ENCODE measurements around the gene MYL12B.
A peak's percentile ranks its signal among the peaks of the same experiment; 100 is the strongest.

MYL12B gene

DNA sequence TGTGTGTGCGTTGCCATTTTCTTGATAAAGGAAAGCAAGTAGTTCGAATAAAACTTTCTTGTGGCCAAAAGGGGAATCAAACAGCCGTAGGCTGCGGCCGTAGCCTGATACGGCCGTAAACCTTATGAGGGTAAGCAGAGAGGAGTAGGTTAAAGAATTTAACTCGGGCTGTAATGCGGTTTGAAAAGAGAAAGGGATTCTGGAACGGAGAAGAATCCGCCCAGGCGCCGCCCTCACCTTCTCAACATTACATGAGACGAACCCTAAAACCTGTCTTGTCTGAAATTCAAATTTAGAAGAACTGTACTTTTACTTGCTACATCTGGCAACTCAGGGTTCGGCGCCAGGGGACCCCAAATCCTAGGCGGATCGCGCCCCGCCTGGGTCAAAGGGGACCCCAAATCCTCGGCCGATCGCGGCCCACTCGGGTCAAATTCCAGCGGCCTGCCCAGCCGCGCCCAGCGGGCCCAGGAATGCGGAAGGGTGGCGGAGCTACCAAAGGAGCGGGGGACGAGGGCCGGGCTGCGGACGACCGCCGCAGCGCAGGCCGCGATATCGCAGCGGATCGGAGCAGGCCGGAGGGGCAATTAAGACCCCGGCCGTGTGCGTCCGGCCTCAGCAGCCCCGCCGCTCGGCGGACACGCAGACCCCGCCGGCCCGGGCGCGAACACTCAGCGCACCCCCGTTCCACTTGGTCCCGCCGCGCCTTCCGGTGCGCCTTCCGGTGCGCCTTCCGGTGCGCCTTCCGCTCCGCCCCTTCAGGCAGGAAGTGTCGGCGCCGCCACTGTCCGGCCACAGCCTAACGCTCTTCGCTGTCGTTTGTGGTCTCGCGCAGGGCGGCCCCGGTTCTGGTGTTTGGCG is at the start of gene MYL12B:
MYL12B (plus strand) TSS at position 761 of the 861 bp plus-strand sequence. CDS start 10,766 bp downstream, outside the sequence.
- peaks cover 11 to 12% of the 10 kb centered on the region in 2 experiments; a peak in 2 of 3 replicates for H3K36me3 ChIP-seq (ENCODE audit: control insufficient read depth in 2 of 2, insufficient read depth in 1 of 2, low read length in 2 of 2)
- no peaks in the 10 kb centered on the region for H3K9me3 ChIP-seq (ENCODE audit: control insufficient read depth, insufficient read depth, low read depth, low read length)
- H3K4me1 ChIP-seq (ENCODE audit: control insufficient read depth, insufficient read depth, low read length) = peaks cover 19% of the 10 kb centered on the region
- CTCF ChIA-PET = interaction anchor here (0.7 kb wide), 1 partner anchor 20 kb away, joined by 3 read pairs; no protein-coding TSS in a partner anchor
- POLR2A ChIA-PET = interaction anchor here (0.6 to 1.7 kb wide), 6 partner anchors 10 to 341 kb away, joined by 3 to 11 read pairs (median 6); partner anchors contain the start of gene MYL12A
- peak within 1 kb of the TSS; percentile 80 for H3K4me3 ChIP-seq (ENCODE audit: low read depth, low read length)
- peak within 1 kb of the TSS; percentile 97 for H3K27ac ChIP-seq (ENCODE audit: extremely low read depth, low read depth, low read length)
- TF ChIP-seq ZNF600 (tag by site-specific recombination; IDR thresholded peaks at IDR 0.05) (no peak), ZNF473 (tag by site-specific recombination; IDR thresholded peaks at IDR 0.05) (no peak), SP7 (tag by site-specific recombination; IDR thresholded peaks at IDR 0.05) (peak; percentile 86), SP2 (tag by site-specific recombination; IDR thresholded peaks at IDR 0.05) (peak; percentile 56), ZNF560 (tag by site-specific recombination; IDR thresholded peaks at IDR 0.05; ENCODE audit: borderline replicate concordance) (no peak), ZNF776 (tag by site-specific recombination; IDR thresholded peaks at IDR 0.05; ENCODE audit: borderline replicate concordance) (no peak), AEBP2 (tag by site-specific recombination; IDR thresholded peaks at IDR 0.05; ENCODE audit: borderline replicate concordance) (no peak), ZNF843 (tag by site-specific recombination; IDR thresholded peaks at IDR 0.05) (peak; percentile 42; the same call in 1 of the 2 replicates), ZNF350 (tag by site-specific recombination; IDR thresholded peaks at IDR 0.05) (0 out of 2 replicates have a peak, but pooled peaks have one; percentile 12), ZNF121 (tag by site-specific recombination; IDR thresholded peaks at IDR 0.05) (0 out of 2 replicates have a peak, but pooled peaks have one; percentile 32), PRDM10 (tag by site-specific recombination; IDR thresholded peaks at IDR 0.05) (peak; percentile 100), ZNF138 (tag by site-specific recombination; IDR thresholded peaks at IDR 0.05; ENCODE audit: borderline replicate concordance) (no peak), ZSCAN18 (tag by site-specific recombination; IDR thresholded peaks at IDR 0.05) (0 out of 2 replicates have a peak, but pooled peaks have one; percentile 19), ZNF664 (tag by site-specific recombination; IDR thresholded peaks at IDR 0.05) (0 out of 2 replicates have a peak, but pooled peaks have one; percentile 43), ZNF501 (tag by site-specific recombination; IDR thresholded peaks at IDR 0.05) (peak; percentile 74), ZFP37 (tag by site-specific recombination; IDR thresholded peaks at IDR 0.05) (peak; percentile 75; the same call in 1 of the 2 replicates), ZNF221 (tag by site-specific recombination; IDR thresholded peaks at IDR 0.05; ENCODE audit: borderline replicate concordance) (no peak), ZSCAN23 (tag by site-specific recombination; IDR thresholded peaks at IDR 0.05) (no peak), KLF8 (tag by site-specific recombination; IDR thresholded peaks at IDR 0.05) (peak; percentile 99), ZFHX2 (tag by site-specific recombination; conservative IDR thresholded peaks at IDR 0.05) (peak; percentile 74), EGR2 (tag by site-specific recombination; IDR thresholded peaks at IDR 0.05; ENCODE audit: low read depth) (0 out of 2 replicates have a peak, but pooled peaks have one; percentile 20), ZNF324 (tag by site-specific recombination; IDR thresholded peaks at IDR 0.05) (peak; percentile 44; the same call in 1 of the 2 replicates), ZNF24 (tag by site-specific recombination; IDR thresholded peaks at IDR 0.05) (no peak), PRDM1 (tag by site-specific recombination; IDR thresholded peaks at IDR 0.05) (peak; percentile 68), ZNF16 (tag by site-specific recombination; IDR thresholded peaks at IDR 0.05; ENCODE audit: low read depth) (no peak), ZNF571 (tag by site-specific recombination; IDR thresholded peaks at IDR 0.05) (no peak), ZNF701 (tag by site-specific recombination; IDR thresholded peaks at IDR 0.05) (no peak)
- TF ChIP-seq, protein P1, sequence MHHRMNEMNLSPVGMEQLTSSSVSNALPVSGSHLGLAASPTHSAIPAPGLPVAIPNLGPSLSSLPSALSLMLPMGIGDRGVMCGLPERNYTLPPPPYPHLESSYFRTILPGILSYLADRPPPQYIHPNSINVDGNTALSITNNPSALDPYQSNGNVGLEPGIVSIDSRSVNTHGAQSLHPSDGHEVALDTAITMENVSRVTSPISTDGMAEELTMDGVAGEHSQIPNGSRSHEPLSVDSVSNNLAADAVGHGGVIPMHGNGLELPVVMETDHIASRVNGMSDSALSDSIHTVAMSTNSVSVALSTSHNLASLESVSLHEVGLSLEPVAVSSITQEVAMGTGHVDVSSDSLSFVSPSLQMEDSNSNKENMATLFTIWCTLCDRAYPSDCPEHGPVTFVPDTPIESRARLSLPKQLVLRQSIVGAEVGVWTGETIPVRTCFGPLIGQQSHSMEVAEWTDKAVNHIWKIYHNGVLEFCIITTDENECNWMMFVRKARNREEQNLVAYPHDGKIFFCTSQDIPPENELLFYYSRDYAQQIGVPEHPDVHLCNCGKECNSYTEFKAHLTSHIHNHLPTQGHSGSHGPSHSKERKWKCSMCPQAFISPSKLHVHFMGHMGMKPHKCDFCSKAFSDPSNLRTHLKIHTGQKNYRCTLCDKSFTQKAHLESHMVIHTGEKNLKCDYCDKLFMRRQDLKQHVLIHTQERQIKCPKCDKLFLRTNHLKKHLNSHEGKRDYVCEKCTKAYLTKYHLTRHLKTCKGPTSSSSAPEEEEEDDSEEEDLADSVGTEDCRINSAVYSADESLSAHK (tag by site-specific recombination; IDR thresholded peaks at IDR 0.05) = no peak; the same call in 1 of the 2 replicates

Measured in HEK293 (cell line).